Spinal cord (tissue), 10 donors: ENCODE data around the gene TFF1. TPM values are rescaled to one million over a fixed set of nuclear protein-coding genes. Genes with fewer than 3 reads are reported as not detected.

ENCODE experiments used
- DNase-seq, 6 donors: peaks; one replicate each; pipeline versions ENCODE4 v3.0.0 to v3.0.0-alpha.2; 2013 to 2015; ENCODE audit warnings: low spot score in 6 of 6, low read depth in 4 of 6
- H3K27ac ChIP-seq: one replicate; pipeline ENCODE4 v1.5.1; 2013; ENCODE audit warnings: low read depth, low read length, control low read depth
- H3K27me3 ChIP-seq: one replicate; pipeline ENCODE4 v1.6.1; 2013; ENCODE audit warnings: low read length; ENCODE audit not compliant: control insufficient read depth, insufficient read depth
- H3K36me3 ChIP-seq: one replicate; pipeline ENCODE4 v1.6.1; 2013; ENCODE audit warnings: low read length; ENCODE audit not compliant: control insufficient read depth, insufficient read depth
- H3K4me1 ChIP-seq: one replicate; pipeline ENCODE4 v1.6.1; 2013; ENCODE audit warnings: low read length; ENCODE audit not compliant: control insufficient read depth, insufficient read depth
- H3K4me3 ChIP-seq: one replicate; pipeline ENCODE4 v1.5.1; 2013; ENCODE audit warnings: low read depth, low read length, control low read depth
- H3K9me3 ChIP-seq: one replicate; pipeline ENCODE4 v1.6.1; 2013; ENCODE audit warnings: low read length; ENCODE audit not compliant: control insufficient read depth, insufficient read depth
- WGBS: methylation state at CpG from one replicate; pipeline ENCODE4 v1.1.5; 2013; ENCODE audit warnings: missing lambda C conversion rate; ENCODE audit not compliant: insufficient coverage; 5-methylcytosine and 5-hydroxymethylcytosine counted together
- polyA plus RNA-seq, 2 donors: library from polyadenylated mRNA; unstranded; fragments of 120-200 nt; gene quantifications; one replicate each; pipeline ENCODE4 v1.2.1, GENCODE V29; 2013; ENCODE audit not compliant: insufficient read length in 2 of 2
- total RNA-seq, 2 donors: library from RNA; depleted of rRNA in 1 of 2; stranded (reverse); fragments of 120-200 nt in 1 of 2; fragments of >200 nt in 1 of 2; gene quantifications; one replicate each; pipeline versions ENCODE4 v1.2.3 to v1.2.4, GENCODE V29; 2013 to 2014
- donor health status: healthy.

Gene TFF1
- total and polyA plus RNA-seq, 4 donors = not detected

- no peak for DNase-seq
- H3K4me1 ChIP-seq = peaks cover 19% of the 10 kb centered on the region
- no peak overlapping the region for H3K27ac ChIP-seq
- WGBS = 95% methylated on average over 13 of the region's 15 CpGs
- H3K27me3 ChIP-seq = no peaks in the 10 kb centered on the region
- H3K4me3 ChIP-seq = no peak overlapping the region
- no peaks in the 10 kb centered on the region for H3K9me3 ChIP-seq
- H3K36me3 ChIP-seq = no peaks in the 10 kb centered on the region
Observed at GRCh38 chr21:42341776-42342542, 24.4 kb downstream of the TFF1 start.

- H3K4me1 ChIP-seq = peaks cover 19% of the 10 kb centered on the region
- H3K27ac ChIP-seq = no peak overlapping the region
- H3K27me3 ChIP-seq = no peaks in the 10 kb centered on the region
- no peaks in the 10 kb centered on the region for H3K36me3 ChIP-seq
- H3K4me3 ChIP-seq = no peak overlapping the region
- peak in 1 of 6 donors; percentile 76 for DNase-seq
- no peaks in the 10 kb centered on the region for H3K9me3 ChIP-seq
- 76% methylated on average over 23 of the region's 24 CpGs for WGBS
Observed at GRCh38 chr21:42340187-42341050, 25.9 kb downstream of the TFF1 start.

- DNase-seq = no peak
- H3K4me3 ChIP-seq = no peak overlapping the region
- H3K27me3 ChIP-seq = no peaks in the 10 kb centered on the region
- no peak overlapping the region for H3K27ac ChIP-seq
- peaks cover 16% of the 10 kb centered on the region for H3K4me1 ChIP-seq
- 85% methylated on average over 11 of the region's 17 CpGs for WGBS
- no peaks in the 10 kb centered on the region for H3K9me3 ChIP-seq
- H3K36me3 ChIP-seq = no peaks in the 10 kb centered on the region
Observed at GRCh38 chr21:42338729-42339715, 27.3 kb downstream of the TFF1 start.

- no peaks in the 10 kb centered on the region for H3K9me3 ChIP-seq
- peak overlapping the region; percentile 40 for H3K27ac ChIP-seq
- H3K27me3 ChIP-seq = no peaks in the 10 kb centered on the region
- no peak overlapping the region for H3K4me3 ChIP-seq
- no peaks in the 10 kb centered on the region for H3K36me3 ChIP-seq
- WGBS = 31% methylated on average over 19 of the region's 23 CpGs
- DNase-seq = peak in 4 of 6 donors; percentile 49 to 90 (median 74)
- peaks cover 16% of the 10 kb centered on the region for H3K4me1 ChIP-seq
Observed at GRCh38 chr21:42337830-42338728, 28.3 kb downstream of the TFF1 start.

- Histone ChIP-seq H3K4me1 (peaks cover 16% of the 10 kb centered on the region), H3K27me3 (no peaks in the 10 kb centered on the region), H3K27ac (no peak overlapping the region), H3K36me3 (no peaks in the 10 kb centered on the region), H3K9me3 (no peaks in the 10 kb centered on the region), H3K4me3 (no peak overlapping the region)
- DNase-seq = no peak
- 50% methylated on average over 2 of the region's 4 CpGs for WGBS
Observed at GRCh38 chr21:42337276-42337675, 29.1 kb downstream of the TFF1 start.

GRCh38 chr21:42336054-42336453 lies 30.3 kb downstream of the TFF1 start:
- H3K27me3 ChIP-seq = no peaks in the 10 kb centered on the region
- peak in 1 of 6 donors; percentile 46 for DNase-seq
- peaks cover 16% of the 10 kb centered on the region for H3K4me1 ChIP-seq
- H3K36me3 ChIP-seq = no peaks in the 10 kb centered on the region
- H3K27ac ChIP-seq = no peak overlapping the region
- no peak overlapping the region for H3K4me3 ChIP-seq
- 16% methylated on average over 10 of the region's 10 CpGs for WGBS
- peaks cover 1% of the 10 kb centered on the region for H3K9me3 ChIP-seq

GRCh38 chr21:42332557-42333317 lies 33.6 kb downstream of the TFF1 start:
- Histone ChIP-seq H3K9me3 (peaks cover 1% of the 10 kb centered on the region), H3K27me3 (no peaks in the 10 kb centered on the region), H3K4me3 (no peak overlapping the region), H3K4me1 (peaks cover 2% of the 10 kb centered on the region), H3K27ac (no peak overlapping the region), H3K36me3 (no peaks in the 10 kb centered on the region)
- DNase-seq = no peak
- 81% methylated on average over 3 of the region's 5 CpGs for WGBS

GRCh38 chr21:42331660-42332059 lies 34.7 kb downstream of the TFF1 start:
- Histone ChIP-seq H3K27me3 (no peaks in the 10 kb centered on the region), H3K9me3 (peaks cover 1% of the 10 kb centered on the region), H3K27ac (no peak overlapping the region), H3K4me1 (no peaks in the 10 kb centered on the region), H3K4me3 (no peak overlapping the region), H3K36me3 (no peaks in the 10 kb centered on the region)
- no peak for DNase-seq
